IMR-90 (cell line): ENCODE results near the gene JADE2. TPM values are rescaled to one million over a fixed set of nuclear protein-coding genes. Genes with fewer than 3 reads are reported as not detected.

Experiments used
- ATAC-seq: fragments of 200-7000 bp; cut with Tn5 transposase; 2 replicates; pipeline ENCODE4 v1.9.1; 2020; ENCODE audit warnings: low read depth, mild to moderate bottlenecking, moderate library complexity
- BruUV-seq: library from RNA; stranded (reverse); fragments of 400-500 nt; replicated peaks from 2 replicates; lab custom pipeline; 2021; lab: Mats Ljungman, UMichigan
- CTCF ChIA-PET: fragments of 300-600 bp; formaldehyde crosslinking; extraction: SDS; loops from one replicate; lab custom pipeline; 2021; ENCODE audit warnings: antibody characterized with exemption; lab: Yijun Ruan, JAX
- POLR2A ChIA-PET: fragments of 300-600 bp; sonication (Branson Sonifier 250); formaldehyde crosslinking; loops from one replicate; lab custom pipeline; 2022; ENCODE audit warnings: antibody characterized with exemption; ENCODE audit not compliant: unreplicated experiment; lab: Charles Lee
- DNase-seq: peaks from one replicate; pipeline ENCODE4 v3.0.0; 2013
- H2AFZ ChIP-seq: replicated peaks from 2 replicates; pipeline ENCODE3; 2013; ENCODE audit warnings: low read length, mild to moderate bottlenecking; ENCODE audit not compliant: poor library complexity
- H2AK5ac ChIP-seq: 2 replicates; pipeline ENCODE4 v1.6.1; 2013; ENCODE audit warnings: low read depth, low read length, inconsistent platforms
- H2AK9ac ChIP-seq: replicated peaks from 2 replicates; pipeline ENCODE3; 2013; ENCODE audit warnings: mild to moderate bottlenecking, low read depth, low read length, moderate library complexity; ENCODE audit not compliant: poor library complexity
- H2BK120ac ChIP-seq: 2 replicates; pipeline ENCODE4 v1.6.1; 2013; ENCODE audit warnings: low read depth, low read length, inconsistent platforms
- H2BK15ac ChIP-seq: 3 replicates; pipeline ENCODE4 v1.6.1; 2013; ENCODE audit warnings: low read depth, low read length, inconsistent platforms
- H2BK20ac ChIP-seq: 2 replicates; pipeline ENCODE4 v1.6.1; 2013; ENCODE audit warnings: low read depth, mild to moderate bottlenecking, inconsistent platforms, low read length, moderate library complexity
- H2BK5ac ChIP-seq: 2 replicates; pipeline ENCODE4 v1.6.1; 2013; ENCODE audit warnings: mild to moderate bottlenecking, low read depth, low read length, inconsistent platforms; ENCODE audit not compliant: poor library complexity, severe bottlenecking
- H3K14ac ChIP-seq: replicated peaks from 2 replicates; pipeline ENCODE4 v1.6.1; 2013; ENCODE audit warnings: low read depth, low read length, inconsistent platforms
- H3K18ac ChIP-seq: 2 replicates; pipeline ENCODE4 v1.6.1; 2013; ENCODE audit warnings: low read depth, low read length, control low read depth
- H3K23ac ChIP-seq: 2 replicates; pipeline ENCODE4 v1.6.1; 2013; ENCODE audit warnings: low read depth, low read length, inconsistent platforms
- H3K27ac ChIP-seq: 2 replicates; pipeline ENCODE4 v1.5.1; 2013; ENCODE audit warnings: mild to moderate bottlenecking, control low read depth, low read length; ENCODE audit not compliant: insufficient read depth
- H3K27me3 ChIP-seq: 2 replicates; pipeline ENCODE4 v1.6.1; 2013; ENCODE audit warnings: low read length; ENCODE audit not compliant: control insufficient read depth, insufficient read depth
- H3K36me3 ChIP-seq: 2 replicates; pipeline ENCODE4 v1.6.1; 2013; ENCODE audit warnings: low read length, mixed read lengths; ENCODE audit not compliant: control insufficient read depth, insufficient read depth
- H3K4ac ChIP-seq: 2 replicates; pipeline ENCODE4 v1.6.1; 2013; ENCODE audit warnings: low read depth, low read length, inconsistent platforms
- H3K4me1 ChIP-seq: 2 replicates; pipeline ENCODE4 v1.6.1; 2013; ENCODE audit warnings: low read length, mixed read lengths; ENCODE audit not compliant: control insufficient read depth, insufficient read depth
- H3K4me2 ChIP-seq: 2 replicates; pipeline ENCODE4 v1.6.1; 2013; ENCODE audit warnings: low read depth, mild to moderate bottlenecking, control low read depth, low read length, moderate library complexity
- H3K4me3 ChIP-seq: 2 replicates; pipeline ENCODE4 v1.5.1; 2013; ENCODE audit warnings: low read depth, mild to moderate bottlenecking, control low read depth, low read length, moderate library complexity; ENCODE audit not compliant: insufficient read depth
- H3K56ac ChIP-seq: 2 replicates; pipeline ENCODE4 v1.6.1; 2013; ENCODE audit warnings: low read length, inconsistent platforms; ENCODE audit not compliant: insufficient read depth; ENCODE audit errors: extremely low read depth
- H3K79me1 ChIP-seq, 2 experiments: 2 replicates each; pipeline ENCODE4 v1.6.1; 2013; ENCODE audit warnings: low read length in 2 of 2, inconsistent platforms in 1 of 2, low read depth in 1 of 2
- H3K9ac ChIP-seq: 2 replicates; pipeline ENCODE4 v1.6.1; 2013; ENCODE audit warnings: low read depth, low read length, control low read depth
- H3K9me1 ChIP-seq: 2 replicates; pipeline ENCODE4 v1.6.1; 2013; ENCODE audit warnings: low read length, inconsistent platforms; ENCODE audit not compliant: insufficient read depth
- H3K9me3 ChIP-seq: 2 replicates; pipeline ENCODE4 v1.6.1; 2013; ENCODE audit warnings: low read length; ENCODE audit not compliant: control insufficient read depth, insufficient read depth
- H4K20me1 ChIP-seq: 2 replicates; pipeline ENCODE4 v1.6.1; 2013; ENCODE audit warnings: low read length, inconsistent platforms; ENCODE audit not compliant: insufficient read depth
- H4K5ac ChIP-seq: 2 replicates; pipeline ENCODE4 v1.6.1; 2013; ENCODE audit warnings: mild to moderate bottlenecking, low read depth, low read length, control low read depth
- H4K8ac ChIP-seq, 2 experiments: 2 replicates each; pipeline ENCODE4 v1.6.1; 2013; ENCODE audit warnings: low read depth in 2 of 2, low read length in 2 of 2, control low read depth in 1 of 2, inconsistent platforms in 1 of 2
- H4K91ac ChIP-seq: 2 replicates; pipeline ENCODE4 v1.6.1; 2013; ENCODE audit warnings: low read depth, low read length, inconsistent platforms; ENCODE audit not compliant: insufficient read depth
- BHLHE40 ChIP-seq: fragments of 150-350 bp; IDR thresholded peaks from 2 replicates; pipeline ENCODE4 v1.6.1; 2016; ENCODE audit warnings: mild to moderate bottlenecking, low read depth, low read length
- MXI1 ChIP-seq: IDR thresholded peaks from 2 replicates; pipeline ENCODE4 v1.6.1; 2012; ENCODE audit warnings: low read depth, mild to moderate bottlenecking, low read length, moderate library complexity, borderline replicate concordance
- RFX5 ChIP-seq: IDR thresholded peaks from 2 replicates; pipeline ENCODE4 v1.8.0; 2012; ENCODE audit warnings: low read depth, mild to moderate bottlenecking, low read length, moderate library complexity
- WGBS, 2 experiments: methylation state at CpG; one replicate each; pipeline versions ENCODE4 v1.1.5 to v1.1.7; 2013; ENCODE audit warnings: missing lambda C conversion rate in 2 of 2; ENCODE audit not compliant: insufficient read length in 1 of 2; ENCODE audit errors: extremely low coverage in 2 of 2; 5-methylcytosine and 5-hydroxymethylcytosine counted together
- dilution Hi-C: fragments of 300-500 bp; cut with HindIII; formaldehyde crosslinking; loops from one replicate; pipeline ENCODE4 v1.14.3; 2018; ENCODE audit warnings: low sequenced_read_pairs; ENCODE audit not compliant: unreplicated experiment
- in situ Hi-C: fragments of 300-500 bp; cut with MboI; formaldehyde crosslinking; loops from 3 replicates; pipeline ENCODE4 v1.14.3; 2019; ENCODE audit warnings: low sequenced_read_pairs, inconsistent platforms, mixed read lengths
- intact Hi-C: fragments of 100-400 bp; cut with micrococcal nuclease; formaldehyde crosslinking; loops from 2 replicates; pipeline ENCODE4 v1.10.0; 2022
- polyA plus RNA-seq, 3 experiments: library from polyadenylated mRNA; depleted of rRNA; stranded (reverse); fragments of >200 nt; gene quantifications; 2 replicates each; pipeline ENCODE4 v1.2.3, GENCODE V29; 2012; ENCODE audit warnings: low replicate concordance in 1 of 3
- total RNA-seq: library from RNA; depleted of rRNA; stranded (reverse); fragments of >200 nt; gene quantifications from 2 replicates; pipeline ENCODE4 v1.2.3, GENCODE V29; 2012

JADE2 gene
- total and polyA plus RNA-seq, 2 of the 4 experiments (the other 2 are of a cell fraction), result 13.3 to 14.9 TPM

- no peaks in the 10 kb centered on the region for H3K36me3 ChIP-seq
- H3K14ac ChIP-seq, result no peak overlapping the region
- in situ Hi-C loops (no loop called here), dilution Hi-C loops (no loop called here), intact Hi-C loops (no loop called here)
- H3K79me1 ChIP-seq, result no peaks in the 10 kb centered on the region
- 75% methylated on average over 6 of the region's 8 CpGs; no CpG with 5 or more reads in 1 of the 2 experiments for WGBS, 2 experiments
- no peak overlapping the region for H3K4me2 ChIP-seq
- no peak overlapping the region for H2BK120ac ChIP-seq
- no peak overlapping the region for H3K9ac ChIP-seq
- no peaks in the 10 kb centered on the region for H3K4me1 ChIP-seq
- ChIA-PET CTCF (no interaction called here), POLR2A (no interaction called here)
- H2BK20ac ChIP-seq, result no peak overlapping the region
- no peak overlapping the region for H2BK15ac ChIP-seq
- no peak overlapping the region for H2AK5ac ChIP-seq
- no peaks in the 10 kb centered on the region; the same call in 1 of the 2 replicates for H3K9me1 ChIP-seq
- no peak for DNase-seq
- BruUV-seq, result no TSS peak
- no peak overlapping the region for H3K27ac ChIP-seq
- H2AK9ac ChIP-seq, result no peak overlapping the region
- H2AFZ ChIP-seq, result no peak overlapping the region
- no peak overlapping the region for H4K8ac ChIP-seq
- H3K23ac ChIP-seq, result no peak overlapping the region
- H3K9me3 ChIP-seq, result no peaks in the 10 kb centered on the region
- no peak for TF ChIP-seq RFX5
- no peak for TF ChIP-seq MXI1
- no peak for TF ChIP-seq BHLHE40
- H3K27me3 ChIP-seq, result no peaks in the 10 kb centered on the region
- ATAC-seq, result no peak
- H4K91ac ChIP-seq, result no peak overlapping the region
- H3K4me3 ChIP-seq, result no peak overlapping the region
- H4K5ac ChIP-seq, result no peak overlapping the region
- no peak overlapping the region for H2BK5ac ChIP-seq
- H3K4ac ChIP-seq, result no peak overlapping the region
- no peak overlapping the region for H3K18ac ChIP-seq
- no peak overlapping the region for H3K56ac ChIP-seq
- no peaks in the 10 kb centered on the region for H4K20me1 ChIP-seq
Measured at GRCh38 chr5:134490925-134491271, 34.6 kb upstream of the JADE2 start.
